IPS-15b (cell line): ENCODE measurements around the gene C1orf21.
"Not testable (repeated sequence)": the region's sequence is repeated elsewhere in the genome, so short reads cannot be mapped to it uniquely, and the experiment has no call there.

Source experiments
- H3K27me3 ChIP-seq: one replicate; pipeline ENCODE4 v1.6.1; 2013; ENCODE audit warnings: low read length; ENCODE audit not compliant: control insufficient read depth, insufficient read depth
- H3K36me3 ChIP-seq: one replicate; pipeline ENCODE4 v1.6.1; 2013; ENCODE audit warnings: low read length; ENCODE audit not compliant: control insufficient read depth, insufficient read depth
- H3K4me1 ChIP-seq: one replicate; pipeline ENCODE4 v1.6.1; 2013; ENCODE audit warnings: mild to moderate bottlenecking, low read length; ENCODE audit not compliant: control insufficient read depth, insufficient read depth
- H3K4me3 ChIP-seq: one replicate; pipeline ENCODE4 v1.5.1; 2013; ENCODE audit warnings: low read depth, low read length
- H3K9ac ChIP-seq: one replicate; pipeline ENCODE4 v1.6.1; 2013; ENCODE audit warnings: low read depth, mild to moderate bottlenecking, low read length
- H3K9me3 ChIP-seq: one replicate; pipeline ENCODE4 v1.6.1; 2013; ENCODE audit warnings: mild to moderate bottlenecking, low read length; ENCODE audit not compliant: control insufficient read depth, insufficient read depth

Gene C1orf21

GRCh38 chr1:184598403-184599193 is 211.8 kb downstream of the C1orf21 start:
- Histone ChIP-seq H3K36me3 (peaks cover 2% of the 10 kb centered on the region), H3K27me3 (no peaks in the 10 kb centered on the region), H3K9me3 (no peaks in the 10 kb centered on the region), H3K4me1 (no peaks in the 10 kb centered on the region), H3K4me3 (no peak overlapping the region), H3K9ac (no peak overlapping the region)

- Histone ChIP-seq H3K4me1 (peaks cover 9% of the 10 kb centered on the region), H3K9me3 (no peaks in the 10 kb centered on the region), H3K4me3 (no peak overlapping the region), H3K36me3 (no peaks in the 10 kb centered on the region), H3K27me3 (no peaks in the 10 kb centered on the region), H3K9ac (no peak overlapping the region)
These were observed 217.5 kb downstream of the C1orf21 start for GRCh38 chr1:184604152-184604900.

DNA sequence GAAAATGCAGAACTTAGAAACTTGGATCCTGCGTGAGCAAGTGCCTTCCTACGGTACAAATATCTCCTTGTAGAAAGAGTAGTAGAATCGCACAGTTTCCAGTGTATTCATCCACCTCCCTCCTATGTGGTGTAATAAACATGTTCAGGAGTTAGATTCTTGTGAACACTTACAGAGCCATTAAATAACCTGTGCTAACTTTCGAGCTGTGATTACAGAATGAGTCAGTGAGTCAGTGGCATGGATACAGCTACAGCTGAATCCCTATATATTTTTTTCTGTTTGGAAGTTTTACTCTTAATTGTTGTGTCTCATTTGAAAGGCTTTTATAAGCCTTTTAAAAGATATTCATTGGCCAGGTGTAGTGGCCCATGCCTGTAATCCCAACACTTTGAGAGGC is 219.1 kb downstream of the C1orf21 start:
- Histone ChIP-seq H3K9ac (no peak overlapping the region), H3K36me3 (no peaks in the 10 kb centered on the region), H3K27me3 (no peaks in the 10 kb centered on the region), H3K4me1 (peaks cover 9% of the 10 kb centered on the region), H3K9me3 (no peaks in the 10 kb centered on the region), H3K4me3 (no peak overlapping the region)

DNA sequence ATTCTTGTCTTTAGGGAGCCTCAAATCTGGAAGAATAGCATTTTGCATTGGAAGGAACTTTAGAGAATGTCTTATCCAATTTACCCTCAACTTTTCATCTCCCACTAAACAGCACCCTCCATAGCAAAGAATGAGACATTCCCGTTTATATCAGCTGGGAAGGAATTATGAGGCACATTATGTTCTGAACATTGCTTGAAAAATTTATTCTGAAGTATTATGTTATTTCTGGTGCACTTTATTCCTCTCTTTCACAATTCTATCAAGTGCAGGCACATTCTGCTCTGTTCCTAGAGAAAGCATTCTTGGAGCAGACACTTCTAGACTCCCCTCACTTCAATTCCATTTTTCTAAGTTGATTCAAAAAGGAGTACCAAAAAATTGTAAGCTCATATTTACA is 220.0 kb downstream of the C1orf21 start:
- Histone ChIP-seq H3K4me3 (no peak overlapping the region), H3K4me1 (peaks cover 9% of the 10 kb centered on the region), H3K9ac (no peak overlapping the region), H3K9me3 (no peaks in the 10 kb centered on the region), H3K36me3 (no peaks in the 10 kb centered on the region), H3K27me3 (no peaks in the 10 kb centered on the region)

DNA sequence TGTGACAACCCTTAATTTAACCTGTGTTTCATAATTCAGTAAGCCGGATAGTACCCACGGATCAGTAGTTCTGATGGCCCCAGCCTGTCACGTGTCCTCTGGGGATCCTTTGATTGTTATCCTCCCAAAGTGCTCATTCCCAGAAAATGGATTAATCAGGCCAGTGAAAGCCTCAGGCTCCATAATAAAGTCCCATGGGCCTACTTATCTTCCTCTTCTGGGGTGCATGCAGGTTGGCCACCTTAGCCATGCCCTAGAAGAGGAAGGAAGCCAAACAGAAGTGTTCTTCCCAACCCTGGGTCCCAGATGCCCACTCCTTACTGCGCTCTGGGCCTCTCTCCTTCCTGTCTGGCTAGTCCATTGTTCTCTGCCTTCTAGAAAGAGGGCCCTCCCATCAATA is 221.8 kb downstream of the C1orf21 start:
- peaks cover 9% of the 10 kb centered on the region for H3K4me1 ChIP-seq
- H3K27me3 ChIP-seq: no peaks in the 10 kb centered on the region
- H3K9me3 ChIP-seq: no peaks in the 10 kb centered on the region
- no peak overlapping the region for H3K9ac ChIP-seq
- no peaks in the 10 kb centered on the region for H3K36me3 ChIP-seq
- no peak overlapping the region for H3K4me3 ChIP-seq

- no peaks in the 10 kb centered on the region for H3K9me3 ChIP-seq
- H3K9ac ChIP-seq: no peak overlapping the region
- H3K4me3 ChIP-seq: no peak overlapping the region
- H3K27me3 ChIP-seq: no peaks in the 10 kb centered on the region
- H3K36me3 ChIP-seq: no peaks in the 10 kb centered on the region
- peaks cover 9% of the 10 kb centered on the region for H3K4me1 ChIP-seq
These were observed 222.2 kb downstream of the C1orf21 start for GRCh38 chr1:184608990-184609389.

- Histone ChIP-seq H3K9ac (no peak overlapping the region), H3K36me3 (no peaks in the 10 kb centered on the region)
These were observed 224.2 kb downstream of the C1orf21 start for GRCh38 chr1:184610876-184611595.

DNA sequence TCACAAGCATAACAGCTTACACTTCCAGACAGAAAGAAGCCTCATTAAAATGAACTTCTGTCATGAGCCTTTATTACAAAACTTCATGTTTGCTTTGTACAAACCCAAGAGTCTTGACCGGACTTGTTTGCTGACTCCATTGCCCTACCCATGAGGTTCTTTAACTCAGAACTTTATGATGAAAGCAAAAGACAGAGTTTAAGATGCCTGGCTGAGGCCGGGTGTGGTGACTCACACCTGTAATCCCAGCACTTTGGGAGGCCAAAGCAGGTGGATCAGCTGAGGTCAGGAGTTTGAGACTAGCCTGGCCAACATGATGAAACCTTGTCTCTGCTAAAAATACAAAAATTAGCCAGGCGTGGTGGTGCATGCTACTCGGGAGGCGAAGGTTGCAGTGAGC is 225.4 kb downstream of the C1orf21 start:
- H3K4me1 ChIP-seq, H3K9me3 ChIP-seq, H3K9ac ChIP-seq: not testable (repeated sequence)

More at GRCh38 chr1:184610876-184611595, 224.2 kb downstream of the C1orf21 start:
- Histone ChIP-seq H3K4me1 (peaks cover 4% of the 10 kb centered on the region), H3K4me3 (no peak overlapping the region), H3K9me3 (no peaks in the 10 kb centered on the region), H3K27me3 (no peaks in the 10 kb centered on the region)

GRCh38 chr1:184614667-184615066 is 227.8 kb downstream of the C1orf21 start:
- Histone ChIP-seq H3K4me3 (no peak overlapping the region), H3K27me3 (no peaks in the 10 kb centered on the region), H3K36me3 (no peaks in the 10 kb centered on the region), H3K9ac (no peak overlapping the region), H3K4me1 (no peaks in the 10 kb centered on the region), H3K9me3 (no peaks in the 10 kb centered on the region)

More for the DNA sequence above, 225.4 kb downstream of the C1orf21 start:
- H3K36me3 ChIP-seq, H3K4me3 ChIP-seq, H3K27me3 ChIP-seq: not testable (repeated sequence)

GRCh38 chr1:184615301-184615700 is 228.5 kb downstream of the C1orf21 start:
- no peak overlapping the region for H3K4me3 ChIP-seq
- H3K27me3 ChIP-seq: no peaks in the 10 kb centered on the region
- no peaks in the 10 kb centered on the region for H3K4me1 ChIP-seq
- no peak overlapping the region for H3K9ac ChIP-seq
- no peaks in the 10 kb centered on the region for H3K9me3 ChIP-seq
- H3K36me3 ChIP-seq: no peaks in the 10 kb centered on the region

DNA sequence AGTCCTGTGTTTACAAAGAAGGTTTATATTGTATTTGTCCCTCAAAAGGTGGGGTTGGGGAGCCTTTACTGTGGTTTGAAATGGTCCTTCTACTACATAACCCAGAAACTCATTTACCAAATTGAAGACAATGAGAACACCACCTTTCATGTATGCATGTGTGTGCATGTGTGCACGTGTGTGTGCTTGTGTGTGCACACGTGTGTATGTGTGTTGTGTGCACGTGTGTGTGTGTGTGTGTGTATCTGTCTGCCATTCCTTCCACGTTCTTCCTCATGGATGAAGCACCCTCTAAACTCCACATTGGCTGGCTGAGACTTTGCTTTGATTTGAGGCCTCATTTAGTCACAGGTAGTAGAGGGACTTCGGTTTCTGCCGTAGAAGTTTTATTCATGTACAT is 229.7 kb downstream of the C1orf21 start:
- H3K9ac ChIP-seq: no peak overlapping the region
- peaks cover 5% of the 10 kb centered on the region for H3K4me1 ChIP-seq
- no peaks in the 10 kb centered on the region for H3K36me3 ChIP-seq
- H3K27me3 ChIP-seq: no peaks in the 10 kb centered on the region
- no peaks in the 10 kb centered on the region for H3K9me3 ChIP-seq
- H3K4me3 ChIP-seq: no peak overlapping the region
